ENCODE data around the gene TMEM232. TPM values are rescaled to one million over a fixed set of nuclear protein-coding genes. Genes with fewer than 3 reads are reported as not detected.
A peak's percentile ranks its signal among the peaks of the same experiment; 100 is the strongest.

The TMEM232 gene
- total RNA-seq, 1 donor from 2014 or later: 8.4 TPM

- Mint-ChIP-seq H3K36me3 (ENCODE audit: insufficient read depth) (no peaks in the 10 kb centered on the region), H3K4me1 (ENCODE audit: low read depth) (no peaks in the 10 kb centered on the region), H3K27me3 (no peaks in the 10 kb centered on the region), H3K4me3 (ENCODE audit: low read depth) (no peak overlapping the region), H3K27ac (no peak overlapping the region), H3K9me3 (ENCODE audit: low read depth) (peaks cover 14% of the 10 kb centered on the region)
- TF ChIP-seq CTCF (IDR thresholded peaks at IDR 0.05; ENCODE audit: unreplicated experiment): no peak
- no peak for DNase-seq (ENCODE audit: low spot score, unreplicated experiment)
Observed at GRCh38 chr5:110435207-110435606, 291.3 kb downstream of the TMEM232 start.

GRCh38 chr5:110431603-110432002 is 294.9 kb downstream of the TMEM232 start:
- Mint-ChIP-seq H3K9me3 (ENCODE audit: low read depth) (peaks cover 11% of the 10 kb centered on the region), H3K4me3 (ENCODE audit: low read depth) (no peak overlapping the region), H3K36me3 (ENCODE audit: insufficient read depth) (no peaks in the 10 kb centered on the region), H3K27ac (no peak overlapping the region), H3K27me3 (no peaks in the 10 kb centered on the region), H3K4me1 (ENCODE audit: low read depth) (no peaks in the 10 kb centered on the region)
- DNase-seq (ENCODE audit: low spot score, unreplicated experiment): no peak
- no peak for TF ChIP-seq CTCF (IDR thresholded peaks at IDR 0.05; ENCODE audit: unreplicated experiment)

- DNase-seq (ENCODE audit: low spot score, unreplicated experiment): no peak
- Mint-ChIP-seq H3K27ac (no peak overlapping the region), H3K36me3 (ENCODE audit: insufficient read depth) (no peaks in the 10 kb centered on the region)
Observed at GRCh38 chr5:110414360-110414759, 312.1 kb downstream of the TMEM232 start.

GRCh38 chr5:110413856-110414255 is 312.6 kb downstream of the TMEM232 start:
- Mint-ChIP-seq H3K27me3 (no peaks in the 10 kb centered on the region), H3K27ac (no peak overlapping the region), H3K4me1 (ENCODE audit: low read depth) (peaks cover 8% of the 10 kb centered on the region), H3K36me3 (ENCODE audit: insufficient read depth) (no peaks in the 10 kb centered on the region), H3K4me3 (ENCODE audit: low read depth) (no peak overlapping the region), H3K9me3 (ENCODE audit: low read depth) (no peaks in the 10 kb centered on the region)
- TF ChIP-seq CTCF (IDR thresholded peaks at IDR 0.05; ENCODE audit: unreplicated experiment): no peak
- DNase-seq (ENCODE audit: low spot score, unreplicated experiment): no peak

More at GRCh38 chr5:110414360-110414759, 312.1 kb downstream of the TMEM232 start:
- Mint-ChIP-seq H3K4me3 (ENCODE audit: low read depth) (no peak overlapping the region), H3K9me3 (ENCODE audit: low read depth) (no peaks in the 10 kb centered on the region), H3K27me3 (no peaks in the 10 kb centered on the region), H3K4me1 (ENCODE audit: low read depth) (peaks cover 8% of the 10 kb centered on the region)
- TF ChIP-seq CTCF (IDR thresholded peaks at IDR 0.05; ENCODE audit: unreplicated experiment): peak; percentile 40

- H3K27ac Mint-ChIP-seq: no peak overlapping the region
- no peaks in the 10 kb centered on the region for H3K36me3 Mint-ChIP-seq (ENCODE audit: insufficient read depth)
- H3K9me3 Mint-ChIP-seq (ENCODE audit: low read depth): no peaks in the 10 kb centered on the region
- no peak for TF ChIP-seq CTCF (IDR thresholded peaks at IDR 0.05; ENCODE audit: unreplicated experiment)
- H3K4me1 Mint-ChIP-seq (ENCODE audit: low read depth): peaks cover 1% of the 10 kb centered on the region
- H3K4me3 Mint-ChIP-seq (ENCODE audit: low read depth): no peak overlapping the region
- H3K27me3 Mint-ChIP-seq: no peaks in the 10 kb centered on the region
- DNase-seq (ENCODE audit: low spot score, unreplicated experiment): no peak
Observed at GRCh38 chr5:110409571-110409970, 316.9 kb downstream of the TMEM232 start.

Measured in progenitor cell of endocrine pancreas (in vitro differentiated cells).